HG03442 (cell line): ENCODE results near the gene DNAJC5.
"Not testable (repeated sequence)": the region's sequence is repeated elsewhere in the genome, so short reads cannot be mapped to it uniquely, and the experiment has no call there.

Experiments used
- ATAC-seq: cut with Tn5 transposase; IDR thresholded peaks from one replicate; pipeline ENCODE4 v1.9.1; 2021; ENCODE audit warnings: mild to moderate bottlenecking, moderate library complexity; ENCODE audit not compliant: unreplicated experiment

Gene DNAJC5

GRCh38 chr20:63861365-63861934, 33.5 kb upstream of the DNAJC5 start, which contains the start of gene ABHD16B:
TSS of gene ABHD16B (plus strand) at chr20:63861498. CDS start at chr20:63861541, 43 bp downstream.
- ATAC-seq = no peak

- ATAC-seq = no peak
Observed at GRCh38 chr20:63861981-63862901, 32.7 kb upstream of the DNAJC5 start.

GRCh38 chr20:63863021-63863797, 31.7 kb upstream of the DNAJC5 start:
- no peak for ATAC-seq

GRCh38 chr20:63863798-63864544, 31.0 kb upstream of the DNAJC5 start:
- ATAC-seq = peak; percentile 51

- ATAC-seq = no peak
Observed at GRCh38 chr20:63864545-63864977, 30.4 kb upstream of the DNAJC5 start.

GRCh38 chr20:63864978-63865640, 29.8 kb upstream of the DNAJC5 start, which contains the start of gene TPD52L2:
TSS of gene TPD52L2 (plus strand) at chr20:63865270. CDS start at chr20:63865366, 96 bp downstream.
- ATAC-seq = peak; percentile 64

- not testable (repeated sequence) for ATAC-seq
Observed at GRCh38 chr20:63867042-63867441, 27.9 kb upstream of the DNAJC5 start.

GRCh38 chr20:63868264-63868663, 26.7 kb upstream of the DNAJC5 start:
- no peak for ATAC-seq

- no peak for ATAC-seq
Observed at GRCh38 chr20:63873477-63873971, 21.4 kb upstream of the DNAJC5 start.

- not testable (repeated sequence) for ATAC-seq
Observed at GRCh38 chr20:63874241-63874640, 20.7 kb upstream of the DNAJC5 start.

GRCh38 chr20:63876489-63877036, 18.4 kb upstream of the DNAJC5 start:
- ATAC-seq = no peak

GRCh38 chr20:63877755-63878470, 17.0 kb upstream of the DNAJC5 start:
- ATAC-seq = no peak

- ATAC-seq = no peak
Observed at GRCh38 chr20:63878899-63879663, 15.8 kb upstream of the DNAJC5 start.

- ATAC-seq = not testable (repeated sequence)
Observed at GRCh38 chr20:63880901-63881300, 14.0 kb upstream of the DNAJC5 start.

- no peak for ATAC-seq
Observed at GRCh38 chr20:63881451-63882226, 13.3 kb upstream of the DNAJC5 start.

GRCh38 chr20:63882257-63883200, 12.4 kb upstream of the DNAJC5 start:
- no peak for ATAC-seq
